Adrenal gland (tissue), 12 donors: ENCODE results near the gene RRH. TPM values are rescaled to one million over a fixed set of nuclear protein-coding genes. Genes with fewer than 3 reads are reported as not detected.

Source experiments
- DNase-seq, 7 donors: peaks; one replicate each; pipeline ENCODE4 v3.0.0-alpha.2; 2019 to 2020
- H3K27ac ChIP-seq, 5 donors: fragments of 200-600 bp; sonication (generic) in 4 of 5; 1 replicate in 3 of 5; 2 replicates in 2 of 5; pipeline versions ENCODE4 v1.5.1 to v1.8.0; 2016 to 2020; ENCODE audit warnings: mild to moderate bottlenecking in 1 of 5
- H3K27me3 ChIP-seq: fragments of 200-600 bp; 2 replicates; pipeline ENCODE4 v1.8.0; 2021
- H3K36me3 ChIP-seq, 2 donors: fragments of 200-600 bp; replicated peaks in 1 of 2; 1 replicate in 1 of 2; 2 replicates in 1 of 2; pipeline versions ENCODE4 v1.5.1 to v1.8.0; 2018 to 2022
- H3K4me1 ChIP-seq, 2 donors: fragments of 200-600 bp; replicated peaks in 1 of 2; 1 replicate in 1 of 2; 2 replicates in 1 of 2; pipeline versions ENCODE4 v1.5.1 to v1.8.0; 2018 to 2021
- H3K4me3 ChIP-seq, 4 donors: fragments of 200-600 bp; sonication (generic) in 3 of 4; one replicate each; pipeline ENCODE4 v1.5.1; 2016 to 2018
- H3K9me3 ChIP-seq, 3 donors: fragments of 200-600 bp; sonication (generic) in 1 of 3; replicated peaks in 1 of 3; 1 replicate in 2 of 3; 2 replicates in 1 of 3; pipeline versions ENCODE4 v1.5.1 to v1.8.0; 2016 to 2021
- POLR2A ChIP-seq, 2 donors: fragments of 450-650 bp; IDR thresholded peaks; one replicate each; pipeline ENCODE4 v1.6.1; 2017; ENCODE audit warnings: antibody characterized with exemption in 2 of 2, mild to moderate bottlenecking in 2 of 2, moderate library complexity in 1 of 2
- WGBS, 4 donors: extraction: QIAGEN DNeasy Blood & Tissue Kit in 2 of 4; methylation state at CpG; one replicate each; pipeline versions ENCODE4 v1.1.5 to v1.1.7; 2013 to 2017; 5-methylcytosine and 5-hydroxymethylcytosine counted together
- intact Hi-C, 2 donors: fragments of 100-400 bp; cut with DNase I; formaldehyde crosslinking; loops; one replicate each; pipeline versions ENCODE4 v1.14.1 to v1.15.0; 2022 to 2023
- polyA plus RNA-seq, 3 donors: library from polyadenylated mRNA; stranded (reverse); fragments of 200-250 nt in 2 of 3; fragments of 350-450 nt in 1 of 3; fragmentation: Illumina TruSeq in 1 of 3; extraction: RNeasy Lipid Tissue Mini Kit (QIAGEN cat#74804) in 1 of 3; gene quantifications; one replicate each; pipeline ENCODE4 v1.2.3, GENCODE V29; 2013 to 2014
- total RNA-seq, 9 donors: library from RNA; depleted of rRNA in 4 of 9; stranded (reverse); fragments of >200 nt in 4 of 9; fragments of 120-200 nt in 1 of 9; fragmentation: NEBNext Ultra II Directional in 1 of 9; extraction: Animal tissue kit (Norgen Biotek cat#: 25700) in 1 of 9; gene quantifications; one replicate each; pipeline versions ENCODE4 v1.1.0 to v1.2.4, GENCODE V29; 2013 to 2023
- TF ChIP-seq, protein P1 (sequence below), 6 experiments: fragments of 450-650 bp in 4 of 6; fragments of 200-600 bp in 2 of 6; sonication (generic) in 1 of 6; IDR thresholded peaks; 1 replicate in 5 of 6; 2 replicates in 1 of 6; pipeline versions ENCODE4 v1.5.1 to v1.8.0; 2016 to 2021; ENCODE audit warnings: antibody characterized with exemption in 6 of 6, mild to moderate bottlenecking in 2 of 6, moderate library complexity in 1 of 6
- donor health status: healthy with polysubstance abuse.
- donor health status: Bipolar disorder and iron deficiency.
- donor health status: DM: yes; HTN: yes; CAD: no.
- donor health status: DM: no; HTN: no; CAD: no.
- donor health status: DM: no; HTN: no; CAD: no.
- donor health status: DM: yes; HTN: yes; CAD: no.

Gene RRH
- total and polyA plus RNA-seq, 12 donors: 0.17 to 0.67 (median 0.31) TPM; not detected in 5

DNA sequence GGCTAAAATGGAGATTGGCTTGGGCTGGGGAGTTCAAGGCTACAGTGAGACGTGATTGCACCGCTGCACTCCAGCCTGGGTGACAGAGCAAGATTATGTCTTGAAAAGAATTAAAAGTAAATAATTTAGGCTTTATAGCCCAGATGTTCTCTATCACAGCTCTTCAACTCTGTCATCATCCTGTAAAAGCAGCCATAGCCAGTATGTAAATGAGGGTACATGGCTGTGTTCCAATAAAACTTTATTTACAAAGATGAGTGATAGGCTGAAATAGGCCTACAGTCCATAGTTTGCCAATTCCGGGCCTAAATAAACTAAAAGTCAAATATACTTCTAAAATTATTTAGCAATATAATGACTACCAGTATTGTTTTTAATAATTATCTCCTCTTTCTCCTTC is 9.2 kb downstream of the RRH start:
- Histone ChIP-seq H3K4me1 (no peaks in the 10 kb centered on the region), H3K4me3 (no peak overlapping the region), H3K36me3 (no peaks in the 10 kb centered on the region), H3K9me3 (no peaks in the 10 kb centered on the region), H3K27me3 (no peaks in the 10 kb centered on the region), H3K27ac (no peak overlapping the region)
- intact Hi-C loops: no loop called here
- WGBS, 4 donors: 79 to 88% (median 82%) methylated on average over 3 of the region's 3 CpGs
- DNase-seq: no peak
- no peak for TF ChIP-seq POLR2A (IDR thresholded peaks at IDR 0.05)
- TF ChIP-seq, protein P1, sequence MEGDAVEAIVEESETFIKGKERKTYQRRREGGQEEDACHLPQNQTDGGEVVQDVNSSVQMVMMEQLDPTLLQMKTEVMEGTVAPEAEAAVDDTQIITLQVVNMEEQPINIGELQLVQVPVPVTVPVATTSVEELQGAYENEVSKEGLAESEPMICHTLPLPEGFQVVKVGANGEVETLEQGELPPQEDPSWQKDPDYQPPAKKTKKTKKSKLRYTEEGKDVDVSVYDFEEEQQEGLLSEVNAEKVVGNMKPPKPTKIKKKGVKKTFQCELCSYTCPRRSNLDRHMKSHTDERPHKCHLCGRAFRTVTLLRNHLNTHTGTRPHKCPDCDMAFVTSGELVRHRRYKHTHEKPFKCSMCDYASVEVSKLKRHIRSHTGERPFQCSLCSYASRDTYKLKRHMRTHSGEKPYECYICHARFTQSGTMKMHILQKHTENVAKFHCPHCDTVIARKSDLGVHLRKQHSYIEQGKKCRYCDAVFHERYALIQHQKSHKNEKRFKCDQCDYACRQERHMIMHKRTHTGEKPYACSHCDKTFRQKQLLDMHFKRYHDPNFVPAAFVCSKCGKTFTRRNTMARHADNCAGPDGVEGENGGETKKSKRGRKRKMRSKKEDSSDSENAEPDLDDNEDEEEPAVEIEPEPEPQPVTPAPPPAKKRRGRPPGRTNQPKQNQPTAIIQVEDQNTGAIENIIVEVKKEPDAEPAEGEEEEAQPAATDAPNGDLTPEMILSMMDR (IDR thresholded peaks at IDR 0.05): no peak

DNA sequence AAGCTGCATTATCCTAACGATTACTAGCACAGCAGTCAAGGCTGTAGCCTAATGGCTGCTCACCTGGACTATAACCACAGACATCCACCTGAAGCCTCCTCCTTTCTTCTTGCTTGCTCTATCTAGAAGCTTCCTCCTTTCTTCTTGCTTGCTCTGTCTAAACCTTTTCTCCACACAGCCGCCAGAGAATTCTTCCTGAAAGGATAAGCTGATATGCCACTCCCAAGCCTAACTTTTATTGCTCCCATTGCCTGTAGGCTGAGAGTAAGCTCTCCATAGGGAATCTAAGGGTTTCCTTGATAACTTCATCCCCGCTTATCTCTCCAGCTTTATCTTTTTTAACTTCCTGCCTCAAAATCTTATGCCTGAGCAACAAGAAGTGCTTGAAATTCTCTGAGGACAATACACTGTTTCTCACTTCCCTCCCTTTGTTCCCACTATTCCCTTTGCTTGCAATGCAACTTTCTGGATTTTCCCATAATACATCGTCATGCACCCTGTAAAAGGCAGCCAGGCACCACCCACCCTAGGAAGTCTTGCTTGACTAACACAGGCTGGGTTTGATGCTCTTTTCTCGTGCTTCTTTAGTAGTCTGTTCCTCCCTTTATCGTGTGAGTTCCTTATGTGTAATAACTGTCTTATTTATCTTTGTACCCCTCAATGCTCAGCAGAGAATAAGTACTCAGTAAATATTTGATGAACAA is 18.8 kb downstream of the RRH start:
- Histone ChIP-seq H3K27ac (no peak overlapping the region), H3K4me3 (no peak overlapping the region), H3K36me3 (no peaks in the 10 kb centered on the region), H3K9me3 (no peaks in the 10 kb centered on the region), H3K27me3 (no peaks in the 10 kb centered on the region), H3K4me1 (no peaks in the 10 kb centered on the region)
- TF ChIP-seq POLR2A (IDR thresholded peaks at IDR 0.05): no peak
- TF ChIP-seq, protein P1 (IDR thresholded peaks at IDR 0.05): no peak
- 56 to 71% (median 66%) methylated on average over 6 of the region's 6 CpGs for WGBS, 4 donors
- no peak for DNase-seq
- intact Hi-C loops: no loop called here

DNA sequence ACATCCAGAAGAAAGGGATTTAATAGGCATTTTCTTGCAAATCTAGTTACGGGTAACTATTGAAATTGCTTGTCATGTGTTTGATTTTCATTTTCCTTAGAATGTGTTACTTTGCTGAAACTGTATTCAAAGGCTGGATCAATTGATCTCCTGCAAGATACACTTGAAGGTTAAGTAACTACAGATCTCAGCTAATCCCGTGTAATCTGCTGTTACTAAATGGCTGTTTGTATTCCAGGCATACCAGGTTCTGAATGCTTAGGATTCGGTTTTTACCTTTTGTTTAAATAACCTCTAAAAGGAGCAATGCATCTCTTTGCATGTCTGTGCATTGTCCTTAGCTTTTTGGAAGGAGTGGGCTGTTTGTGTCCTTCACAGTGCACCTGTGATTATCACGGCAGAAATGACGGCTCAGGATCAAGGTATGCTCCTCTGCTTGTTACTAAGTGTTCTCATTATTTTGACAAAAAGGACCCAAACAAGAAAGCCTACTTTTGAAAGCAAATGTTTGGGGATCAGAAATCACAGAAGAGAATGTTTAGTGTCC is 20.2 kb downstream of the RRH start, which contains the start of gene LRIT3:
Gene LRIT3 (plus strand): TSS at position 212 of the 547 bp plus-strand sequence. CDS start 95 bp downstream, at position 307.
- no peaks in the 10 kb centered on the region for H3K9me3 ChIP-seq
- WGBS, 4 donors: 81 to 90% (median 84%) methylated on average over 5 of the region's 5 CpGs

DNA sequence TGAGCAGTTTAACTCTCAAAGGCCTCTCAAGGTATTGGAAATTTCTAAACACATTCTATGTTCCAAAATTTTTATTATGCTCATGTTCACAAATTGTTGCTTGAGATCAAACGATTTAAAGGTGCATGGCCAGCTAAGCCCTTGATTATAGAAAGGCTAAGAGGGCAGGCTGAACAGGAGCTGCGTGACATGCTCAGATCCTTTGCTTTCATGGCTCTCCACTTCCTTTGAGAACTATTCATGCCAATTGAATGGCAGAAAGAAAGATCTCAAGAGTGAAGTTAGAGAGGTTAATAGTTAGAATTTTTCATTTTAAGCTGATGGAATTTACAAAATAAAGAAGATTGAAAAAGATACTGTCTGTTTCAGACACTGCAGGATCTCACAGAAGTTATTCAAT is 20.7 kb downstream of the RRH start:
- intact Hi-C loops: no loop called here
- TF ChIP-seq POLR2A (IDR thresholded peaks at IDR 0.05): no peak
- TF ChIP-seq, protein P1 (IDR thresholded peaks at IDR 0.05): no peak
- no peaks in the 10 kb centered on the region for H3K9me3 ChIP-seq

More for the DNA sequence above, 20.2 kb downstream of the RRH start, which contains the start of gene LRIT3:
- Histone ChIP-seq H3K27me3 (no peaks in the 10 kb centered on the region), H3K36me3 (no peaks in the 10 kb centered on the region), H3K27ac (no peak within 1 kb of the TSS), H3K4me3 (no peak within 1 kb of the TSS), H3K4me1 (no peaks in the 10 kb centered on the region)
- TF ChIP-seq POLR2A (IDR thresholded peaks at IDR 0.05): no peak
- TF ChIP-seq, protein P1 (IDR thresholded peaks at IDR 0.05): no peak
- no peak for DNase-seq
- intact Hi-C loops: no loop called here

More for the DNA sequence above, 20.7 kb downstream of the RRH start:
- no peaks in the 10 kb centered on the region for H3K27me3 ChIP-seq
- H3K4me3 ChIP-seq: no peak overlapping the region
- WGBS, 4 donors: 69 to 80% (median 78%) methylated on average over 2 of the region's 2 CpGs
- H3K27ac ChIP-seq: no peak overlapping the region
- no peaks in the 10 kb centered on the region for H3K36me3 ChIP-seq
- no peaks in the 10 kb centered on the region for H3K4me1 ChIP-seq
- no peak for DNase-seq
